Measurements from ENCODE around the gene RAB11FIP5.

DNA sequence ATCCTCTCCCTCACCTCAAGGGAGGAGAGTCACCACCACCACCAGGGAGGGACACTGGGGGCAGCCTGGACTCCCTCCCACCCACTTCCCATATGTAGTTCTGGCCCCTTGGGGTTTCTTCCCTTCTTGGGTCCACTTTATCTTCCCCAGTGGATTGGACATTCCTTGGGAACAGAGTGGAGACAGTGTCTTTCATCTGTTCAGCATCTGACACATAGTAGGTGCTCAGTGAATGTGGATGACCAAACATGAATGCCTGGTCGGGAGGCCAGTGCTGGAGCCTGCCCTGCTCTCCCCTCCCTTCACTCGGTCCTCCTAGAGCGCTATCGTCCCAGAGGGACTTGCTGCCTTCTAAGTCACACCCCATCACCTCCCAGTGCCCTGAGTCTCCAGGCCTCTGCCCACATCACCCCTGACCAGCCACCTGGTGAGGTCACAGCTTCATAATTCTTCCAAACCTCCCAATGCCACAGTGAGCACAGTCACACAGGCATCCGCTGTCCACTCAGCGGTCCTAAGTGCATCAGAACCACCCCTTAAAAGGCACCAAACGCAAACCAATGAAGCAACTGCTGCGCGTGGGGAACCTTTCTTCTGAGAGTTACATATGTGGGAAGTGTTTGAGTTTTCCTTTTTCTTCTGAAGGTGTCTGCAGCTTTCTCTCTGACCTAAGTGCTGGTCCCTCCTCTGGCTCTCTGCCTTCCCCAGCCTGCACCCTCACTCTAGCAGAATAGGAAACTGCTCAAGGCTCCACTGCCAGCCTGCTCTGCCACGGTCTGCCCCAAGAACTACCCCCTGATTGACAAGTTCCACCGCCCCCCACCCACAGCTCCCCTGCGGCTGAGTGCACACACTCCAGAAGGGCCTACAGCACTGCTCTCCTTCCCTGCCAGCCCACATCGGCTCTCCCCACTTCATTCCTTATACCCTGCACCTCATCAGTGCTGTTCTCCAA lies 34.0 kb downstream of the RAB11FIP5 start:
- TF ChIP-seq, protein P1, sequence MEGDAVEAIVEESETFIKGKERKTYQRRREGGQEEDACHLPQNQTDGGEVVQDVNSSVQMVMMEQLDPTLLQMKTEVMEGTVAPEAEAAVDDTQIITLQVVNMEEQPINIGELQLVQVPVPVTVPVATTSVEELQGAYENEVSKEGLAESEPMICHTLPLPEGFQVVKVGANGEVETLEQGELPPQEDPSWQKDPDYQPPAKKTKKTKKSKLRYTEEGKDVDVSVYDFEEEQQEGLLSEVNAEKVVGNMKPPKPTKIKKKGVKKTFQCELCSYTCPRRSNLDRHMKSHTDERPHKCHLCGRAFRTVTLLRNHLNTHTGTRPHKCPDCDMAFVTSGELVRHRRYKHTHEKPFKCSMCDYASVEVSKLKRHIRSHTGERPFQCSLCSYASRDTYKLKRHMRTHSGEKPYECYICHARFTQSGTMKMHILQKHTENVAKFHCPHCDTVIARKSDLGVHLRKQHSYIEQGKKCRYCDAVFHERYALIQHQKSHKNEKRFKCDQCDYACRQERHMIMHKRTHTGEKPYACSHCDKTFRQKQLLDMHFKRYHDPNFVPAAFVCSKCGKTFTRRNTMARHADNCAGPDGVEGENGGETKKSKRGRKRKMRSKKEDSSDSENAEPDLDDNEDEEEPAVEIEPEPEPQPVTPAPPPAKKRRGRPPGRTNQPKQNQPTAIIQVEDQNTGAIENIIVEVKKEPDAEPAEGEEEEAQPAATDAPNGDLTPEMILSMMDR (IDR thresholded peaks at IDR 0.05; ENCODE audit: low read length): no peak
- TF ChIP-seq EZH2 (IDR thresholded peaks at IDR 0.05; ENCODE audit: borderline replicate concordance, low read length): no peak
